Measurements from ENCODE around the gene SLC25A20.

Gene SLC25A20

GRCh38 chr3:48819234-48820221, 79.2 kb downstream of the SLC25A20 start:
- Histone ChIP-seq H3K9me3 (ENCODE audit: control insufficient read depth, insufficient read depth, low read length) (no peaks in the 10 kb centered on the region), H3K4me3 (ENCODE audit: low read length) (no peak overlapping the region), H3K4me1 (ENCODE audit: control insufficient read depth, insufficient read depth, low read length) (no peaks in the 10 kb centered on the region), H3K27ac (ENCODE audit: low read length) (no peak overlapping the region), H3K27me3 (ENCODE audit: control insufficient read depth, insufficient read depth, low read length) (no peaks in the 10 kb centered on the region), H3K36me3 (ENCODE audit: control insufficient read depth, insufficient read depth, low read length) (no peaks in the 10 kb centered on the region)
- DNase-seq (ENCODE audit: low read depth, low spot score): no peak
- 100% methylated on average over 1 of the region's 7 CpGs for WGBS (ENCODE audit: insufficient coverage, insufficient read length)

DNA sequence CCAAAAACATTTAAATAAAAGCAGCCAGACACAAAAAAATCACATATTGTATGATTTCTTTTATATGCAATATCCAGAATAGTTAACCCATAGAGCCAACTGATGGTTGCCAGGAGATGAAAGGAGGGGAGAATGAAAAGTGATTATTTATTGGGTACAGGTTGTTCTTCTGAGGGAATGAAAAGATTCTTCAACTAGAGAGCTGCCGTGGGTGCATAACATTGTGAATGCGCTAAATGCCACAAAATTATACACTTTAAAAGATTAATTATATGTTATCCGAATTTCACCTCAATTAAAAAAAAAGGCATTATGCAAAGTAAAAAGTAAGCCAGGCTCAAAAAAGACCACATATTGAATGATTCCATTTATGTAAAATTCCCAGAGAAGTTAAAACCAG, 87.2 kb downstream of the SLC25A20 start:
- Histone ChIP-seq H3K27ac (ENCODE audit: low read length) (no peak overlapping the region), H3K9me3 (ENCODE audit: control insufficient read depth, insufficient read depth, low read length) (no peaks in the 10 kb centered on the region), H3K27me3 (ENCODE audit: control insufficient read depth, insufficient read depth, low read length) (no peaks in the 10 kb centered on the region), H3K4me1 (ENCODE audit: control insufficient read depth, insufficient read depth, low read length) (no peaks in the 10 kb centered on the region), H3K4me3 (ENCODE audit: low read length) (no peak overlapping the region), H3K36me3 (ENCODE audit: control insufficient read depth, insufficient read depth, low read length) (no peaks in the 10 kb centered on the region)
- DNase-seq (ENCODE audit: low read depth, low spot score): no peak
- WGBS (ENCODE audit: insufficient coverage, insufficient read length): no CpG with 5 or more reads among the region's 3 CpGs
